AG04450 (cell line): ENCODE results near the gene FKRP. TPM values are rescaled to one million over a fixed set of nuclear protein-coding genes. Genes with fewer than 3 reads are reported as not detected.

Source experiments
- CTCF ChIA-PET: fragments of 300-600, 350-600 bp; formaldehyde crosslinking; extraction: SDS; loops from one replicate; lab custom pipeline; 2022; ENCODE audit warnings: antibody characterized with exemption, inconsistent platforms; lab: Charles Lee
- POLR2A ChIA-PET: fragments of 350-600 bp; formaldehyde crosslinking; extraction: SDS; loops from one replicate; lab custom pipeline; 2021; ENCODE audit warnings: antibody characterized with exemption, inconsistent platforms; lab: Yijun Ruan, JAX
- DNase-seq: peaks from one replicate; pipeline ENCODE4 v3.0.0-alpha.2; 2011; ENCODE audit warnings: low read depth, low spot score
- H3K27ac ChIP-seq: one replicate; pipeline ENCODE4 v1.5.1; 2012; ENCODE audit warnings: low read depth, low read length, control low read depth
- H3K27me3 ChIP-seq: one replicate; pipeline ENCODE4 v1.6.0; 2012; ENCODE audit warnings: low read length; ENCODE audit not compliant: control insufficient read depth, insufficient read depth
- H3K4me3 ChIP-seq: 2 replicates; pipeline ENCODE4 v1.5.1; 2011; ENCODE audit warnings: mild to moderate bottlenecking, low read depth, low read length, control low read depth
- H3K9me3 ChIP-seq: 2 replicates; pipeline ENCODE4 v1.5.1; 2012; ENCODE audit warnings: low read length; ENCODE audit not compliant: control insufficient read depth, insufficient read depth
- polyA minus RNA-seq: library from RNA; depleted of rRNA, polyadenylated mRNA; stranded (reverse); fragments of >200 nt; gene quantifications from 2 replicates; pipeline ENCODE4 v1.2.3, GENCODE V29; 2011; rRNA and poly(A)+ RNA removed
- polyA plus RNA-seq: library from polyadenylated mRNA; depleted of rRNA; stranded (reverse); fragments of >200 nt; gene quantifications from 2 replicates; pipeline ENCODE4 v1.2.3, GENCODE V29; 2011; rRNA removed
- TF ChIP-seq, protein P1 (sequence below): IDR thresholded peaks from 2 replicates; pipeline ENCODE4 v1.5.1; 2011; ENCODE audit warnings: low read depth, low read length, control low read depth, inconsistent platforms

Gene FKRP
- polyA plus RNA-seq: 12.1 and 12.6 TPM in 2 replicates
- polyA minus RNA-seq: 6.4 and 10.8 TPM in 2 replicates

GRCh38 chr19:46745521-46746280 lies at the start of gene FKRP:
TSS of gene FKRP (plus strand) at chr19:46746057. CDS start at chr19:46755451, 9,394 bp downstream.
- CTCF ChIA-PET: no interaction called here
- Histone ChIP-seq H3K27ac (peak within 1 kb of the TSS; percentile 47), H3K9me3 (no peaks in the 10 kb centered on the region), H3K4me3 (peak within 1 kb of the TSS; percentile 89), H3K27me3 (no peaks in the 10 kb centered on the region)
- POLR2A ChIA-PET: no interaction called here
- TF ChIP-seq, protein P1, sequence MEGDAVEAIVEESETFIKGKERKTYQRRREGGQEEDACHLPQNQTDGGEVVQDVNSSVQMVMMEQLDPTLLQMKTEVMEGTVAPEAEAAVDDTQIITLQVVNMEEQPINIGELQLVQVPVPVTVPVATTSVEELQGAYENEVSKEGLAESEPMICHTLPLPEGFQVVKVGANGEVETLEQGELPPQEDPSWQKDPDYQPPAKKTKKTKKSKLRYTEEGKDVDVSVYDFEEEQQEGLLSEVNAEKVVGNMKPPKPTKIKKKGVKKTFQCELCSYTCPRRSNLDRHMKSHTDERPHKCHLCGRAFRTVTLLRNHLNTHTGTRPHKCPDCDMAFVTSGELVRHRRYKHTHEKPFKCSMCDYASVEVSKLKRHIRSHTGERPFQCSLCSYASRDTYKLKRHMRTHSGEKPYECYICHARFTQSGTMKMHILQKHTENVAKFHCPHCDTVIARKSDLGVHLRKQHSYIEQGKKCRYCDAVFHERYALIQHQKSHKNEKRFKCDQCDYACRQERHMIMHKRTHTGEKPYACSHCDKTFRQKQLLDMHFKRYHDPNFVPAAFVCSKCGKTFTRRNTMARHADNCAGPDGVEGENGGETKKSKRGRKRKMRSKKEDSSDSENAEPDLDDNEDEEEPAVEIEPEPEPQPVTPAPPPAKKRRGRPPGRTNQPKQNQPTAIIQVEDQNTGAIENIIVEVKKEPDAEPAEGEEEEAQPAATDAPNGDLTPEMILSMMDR: no peak
- DNase-seq: no peak

DNA sequence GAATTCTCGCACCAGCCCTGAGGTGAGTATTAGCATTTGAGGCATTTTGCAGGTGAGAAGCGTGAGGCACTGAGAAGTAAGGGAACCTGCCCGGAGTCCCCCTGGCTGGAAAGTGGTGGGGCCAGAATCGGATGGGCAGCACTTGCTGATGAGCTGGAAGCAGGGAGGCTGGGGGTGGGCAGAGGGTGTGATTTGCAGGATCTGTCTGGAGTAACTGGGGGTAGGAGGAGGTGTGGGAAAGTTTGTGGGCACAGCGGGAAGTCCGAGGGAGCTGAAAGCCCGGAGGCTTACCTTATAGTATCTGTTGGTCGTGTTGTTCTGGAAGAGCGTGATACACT lies 49.0 kb upstream of the FKRP start:
- CTCF ChIA-PET: interaction anchor here (1.0 to 1.2 kb wide), 2 partner anchors 31 to 83 kb away, joined by 3 to 5 read pairs; no protein-coding TSS in a partner anchor
- POLR2A ChIA-PET: interaction anchor here (0.7 to 1.0 kb wide), 2 partner anchors 17 to 23 kb away, joined by 3 read pairs; no protein-coding TSS in a partner anchor
- Histone ChIP-seq H3K27ac (no peak overlapping the region), H3K4me3 (no peak overlapping the region), H3K9me3 (no peaks in the 10 kb centered on the region; the same call in 1 of the 2 replicates), H3K27me3 (no peaks in the 10 kb centered on the region)
- DNase-seq: no peak
- TF ChIP-seq, protein P1: no peak

DNA sequence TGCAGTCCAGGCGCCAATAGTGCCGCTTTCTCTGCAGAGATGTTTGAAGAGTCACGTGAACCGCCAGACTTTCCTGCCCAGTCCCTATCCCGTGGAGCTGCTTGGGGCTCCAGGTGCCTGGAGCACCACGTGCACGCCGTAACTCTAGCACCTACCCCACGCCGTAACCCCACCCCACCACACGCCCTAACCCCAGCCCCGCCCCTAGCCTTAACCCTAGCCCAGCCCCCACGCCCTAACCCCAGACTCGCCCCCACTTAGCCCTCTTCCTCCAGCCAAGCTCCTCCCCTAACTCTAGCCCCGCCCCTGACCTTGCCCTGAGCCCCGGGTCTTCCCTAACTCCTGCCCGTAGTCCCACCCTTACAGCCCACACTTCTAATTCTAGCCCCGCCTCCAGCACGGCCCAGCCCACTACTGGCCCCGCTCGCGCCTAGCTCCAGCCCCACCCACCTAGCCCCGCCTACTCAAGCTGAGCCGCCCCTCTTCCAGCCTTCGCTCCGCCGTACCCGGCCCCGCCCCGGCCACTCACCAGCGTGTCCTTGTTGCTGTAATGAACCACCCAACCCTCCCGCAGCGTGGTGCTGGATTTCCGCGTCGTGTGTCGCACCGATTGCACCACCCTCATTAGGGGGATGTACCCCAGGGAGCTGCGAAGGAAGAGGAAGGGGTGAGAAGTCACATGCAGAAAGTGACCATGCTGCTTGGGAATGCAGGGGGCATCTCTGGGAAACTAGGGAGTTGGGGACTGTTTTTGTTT lies 48.5 kb upstream of the FKRP start:
- Histone ChIP-seq H3K9me3 (no peaks in the 10 kb centered on the region; the same call in 1 of the 2 replicates), H3K27me3 (no peaks in the 10 kb centered on the region), H3K27ac (no peak overlapping the region), H3K4me3 (no peak overlapping the region)
- CTCF ChIA-PET: interaction anchor here (1.0 to 1.2 kb wide), 2 partner anchors 31 to 84 kb away, joined by 3 to 5 read pairs; no protein-coding TSS in a partner anchor
- POLR2A ChIA-PET: interaction anchor here (0.7 to 1.0 kb wide), 2 partner anchors 16 to 24 kb away, joined by 3 read pairs; no protein-coding TSS in a partner anchor
- DNase-seq: no peak
- TF ChIP-seq, protein P1: no peak

DNA sequence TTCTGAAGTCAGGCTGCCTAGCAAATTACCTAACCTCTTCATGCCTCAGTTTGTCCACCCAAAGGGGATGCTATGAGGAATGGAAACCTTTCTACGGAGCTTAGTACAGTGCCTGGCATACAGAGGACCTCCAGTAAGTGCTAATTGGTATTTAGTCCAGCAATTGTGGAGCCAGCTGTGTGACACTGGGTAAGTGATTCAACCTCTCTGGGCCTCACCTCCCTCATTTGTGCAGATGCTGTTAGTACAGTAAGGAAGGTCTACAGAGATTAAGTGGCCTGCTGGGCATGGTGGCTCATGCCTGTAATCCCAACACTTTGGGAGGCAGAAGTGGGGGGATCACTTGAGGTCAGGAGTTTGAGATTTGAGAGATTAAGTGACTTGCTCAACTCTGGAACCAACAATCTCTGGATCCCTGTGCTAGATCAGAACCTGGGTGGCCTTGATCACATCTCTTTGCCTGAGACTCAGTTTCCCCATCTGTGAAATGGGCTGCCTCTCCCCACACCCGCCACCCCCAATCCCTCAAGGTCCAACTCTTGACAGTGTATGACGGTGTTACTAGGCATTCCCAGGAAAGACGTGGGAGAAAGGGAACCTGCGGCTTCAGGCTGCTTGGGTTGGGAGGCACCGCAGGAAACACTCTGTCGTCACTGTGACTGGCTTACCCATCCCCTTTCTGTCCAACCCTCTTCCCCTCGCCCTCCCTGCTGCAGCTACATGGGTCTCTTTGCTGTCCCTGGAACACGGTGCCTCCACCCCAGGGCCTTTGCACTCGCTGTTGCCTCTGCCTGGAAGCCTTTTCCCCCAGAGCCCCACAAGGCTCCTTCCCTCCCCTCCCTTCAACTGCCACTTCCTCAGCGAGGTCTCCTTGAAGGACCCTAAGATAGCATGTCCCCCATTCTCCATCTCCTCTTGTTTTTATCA lies 47.2 kb upstream of the FKRP start:
- ChIA-PET POLR2A (no interaction called here), CTCF (no interaction called here)
- H3K27me3 ChIP-seq: no peaks in the 10 kb centered on the region
- no peak overlapping the region for H3K27ac ChIP-seq
- H3K9me3 ChIP-seq: no peaks in the 10 kb centered on the region; the same call in 1 of the 2 replicates
- TF ChIP-seq, protein P1: no peak
- no peak for DNase-seq
- H3K4me3 ChIP-seq: no peak overlapping the region
